ENCODE data around the gene RFFL. TPM values are rescaled to one million over a fixed set of nuclear protein-coding genes. Genes with fewer than 3 reads are reported as not detected.

The RFFL gene
- total and polyA plus RNA-seq, 8 donors: 3.6 to 24.4 (median 16.7) TPM

DNA sequence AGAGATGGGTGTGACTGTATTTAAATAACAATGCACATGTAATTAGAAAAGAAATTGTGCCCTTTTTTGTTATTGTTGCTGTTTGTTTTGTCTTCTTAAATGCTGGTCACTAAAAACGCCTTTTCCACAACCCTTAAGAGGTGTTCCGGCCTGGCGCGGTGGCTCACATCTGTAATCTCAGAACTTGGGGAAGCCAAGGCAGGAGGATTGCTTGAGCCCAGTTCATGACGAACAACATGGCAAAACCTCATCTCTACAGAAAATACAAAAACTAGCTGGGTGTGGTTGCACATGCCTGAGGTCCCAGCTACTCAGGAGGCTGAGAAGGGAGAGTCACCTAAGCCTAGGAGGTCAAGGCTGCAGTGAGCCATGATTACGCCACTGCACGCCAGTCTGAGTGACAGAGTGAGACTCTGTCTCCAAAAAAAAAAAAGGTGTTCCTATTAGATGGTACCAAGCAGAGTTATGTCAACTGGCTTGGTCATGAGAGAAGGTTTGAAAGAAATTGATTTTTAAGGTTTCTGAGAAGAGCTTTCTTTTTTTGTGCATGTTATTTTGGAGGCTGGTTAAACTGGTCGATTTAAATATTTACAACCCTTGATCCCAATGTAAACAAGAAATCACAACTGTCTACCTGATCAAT is 23.5 kb upstream of the RFFL start:
- Histone ChIP-seq H3K9me3 (no peaks in the 10 kb centered on the region), H3K36me3 (no peaks in the 10 kb centered on the region), H3K27ac (peak overlapping the region in 2 of 4 donors; percentile 93 to 94), H3K4me3 (peak overlapping the region in 1 of 4 donors; percentile 91), H3K4me1 (peaks cover 9 to 19% (median 18%) of the 10 kb centered on the region in 3 donors), H3K27me3 (no peaks in the 10 kb centered on the region)
- DNase-seq (no peak), ATAC-seq (no peak), FAIRE-seq (no peak)
- 52 to 58% methylated on average over 8 of the region's 8 CpGs for WGBS, 2 donors
- TF ChIP-seq, protein P1, sequence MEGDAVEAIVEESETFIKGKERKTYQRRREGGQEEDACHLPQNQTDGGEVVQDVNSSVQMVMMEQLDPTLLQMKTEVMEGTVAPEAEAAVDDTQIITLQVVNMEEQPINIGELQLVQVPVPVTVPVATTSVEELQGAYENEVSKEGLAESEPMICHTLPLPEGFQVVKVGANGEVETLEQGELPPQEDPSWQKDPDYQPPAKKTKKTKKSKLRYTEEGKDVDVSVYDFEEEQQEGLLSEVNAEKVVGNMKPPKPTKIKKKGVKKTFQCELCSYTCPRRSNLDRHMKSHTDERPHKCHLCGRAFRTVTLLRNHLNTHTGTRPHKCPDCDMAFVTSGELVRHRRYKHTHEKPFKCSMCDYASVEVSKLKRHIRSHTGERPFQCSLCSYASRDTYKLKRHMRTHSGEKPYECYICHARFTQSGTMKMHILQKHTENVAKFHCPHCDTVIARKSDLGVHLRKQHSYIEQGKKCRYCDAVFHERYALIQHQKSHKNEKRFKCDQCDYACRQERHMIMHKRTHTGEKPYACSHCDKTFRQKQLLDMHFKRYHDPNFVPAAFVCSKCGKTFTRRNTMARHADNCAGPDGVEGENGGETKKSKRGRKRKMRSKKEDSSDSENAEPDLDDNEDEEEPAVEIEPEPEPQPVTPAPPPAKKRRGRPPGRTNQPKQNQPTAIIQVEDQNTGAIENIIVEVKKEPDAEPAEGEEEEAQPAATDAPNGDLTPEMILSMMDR (IDR thresholded peaks at IDR 0.05): no peak
- intact Hi-C loops (cut with DNase I): no loop called here

DNA sequence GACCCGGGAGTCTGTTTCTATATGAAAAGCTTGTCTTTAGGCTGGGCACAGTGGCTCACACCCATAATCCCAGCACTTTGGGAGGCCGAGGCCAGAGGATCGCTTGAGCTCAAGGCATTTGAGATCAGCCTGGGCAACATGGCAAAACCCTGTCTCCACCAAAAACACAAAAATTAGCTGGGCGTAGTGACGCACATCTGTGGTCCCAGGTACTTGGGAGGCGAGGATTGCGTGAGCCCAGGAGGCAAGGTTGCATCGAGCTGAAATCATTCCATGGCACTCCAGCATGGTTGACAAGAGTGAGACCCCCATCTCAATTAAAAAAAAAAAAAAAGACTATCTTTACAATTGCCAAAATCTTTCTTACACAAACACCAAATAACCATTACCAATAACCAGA is 22.7 kb upstream of the RFFL start:
- H3K27me3 ChIP-seq: no peaks in the 10 kb centered on the region
- H3K27ac ChIP-seq: no peak overlapping the region
- DNase-seq: no peak
- H3K4me1 ChIP-seq: peaks cover 13 to 25% (median 24%) of the 10 kb centered on the region in 3 donors
- H3K4me3 ChIP-seq: no peak overlapping the region
- no peaks in the 10 kb centered on the region for H3K36me3 ChIP-seq
- TF ChIP-seq, protein P1 (IDR thresholded peaks at IDR 0.05): no peak
- intact Hi-C loops (cut with DNase I): no loop called here
- FAIRE-seq: no peak
- H3K9me3 ChIP-seq: no peaks in the 10 kb centered on the region
- no peak for ATAC-seq
- WGBS, 2 donors: 97% methylated on average over 8 of the region's 8 CpGs

DNA sequence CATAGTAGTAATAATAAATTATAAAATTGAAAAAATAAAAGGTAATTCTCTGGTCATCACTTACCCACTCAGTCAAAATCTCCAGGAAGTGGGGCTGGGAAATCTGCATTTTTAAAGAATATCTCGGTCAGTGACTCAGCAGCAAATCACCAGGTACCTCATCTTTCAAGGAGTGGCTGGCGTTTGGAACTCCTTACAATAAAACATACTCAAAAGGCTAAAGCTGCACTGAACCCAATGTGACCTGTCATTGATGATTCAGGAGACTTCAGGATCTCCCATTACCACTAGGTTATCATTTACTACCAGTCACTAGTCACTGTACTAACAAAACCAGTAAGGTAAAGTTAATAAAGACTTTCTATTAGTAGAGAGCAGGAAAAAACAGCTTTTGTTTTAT is 21.5 kb upstream of the RFFL start:
- ATAC-seq (no peak), DNase-seq (no peak), FAIRE-seq (no peak)
- H3K4me3 ChIP-seq: no peak overlapping the region
- H3K27me3 ChIP-seq: no peaks in the 10 kb centered on the region
- no peak overlapping the region for H3K27ac ChIP-seq
- no peaks in the 10 kb centered on the region for H3K36me3 ChIP-seq
- WGBS, 2 donors: 80 to 85% methylated on average over 2 of the region's 2 CpGs
- H3K4me1 ChIP-seq: peaks cover 13 to 25% (median 24%) of the 10 kb centered on the region in 3 donors
- intact Hi-C loops (cut with DNase I): no loop called here
- TF ChIP-seq, protein P1 (IDR thresholded peaks at IDR 0.05): no peak
- no peaks in the 10 kb centered on the region for H3K9me3 ChIP-seq

DNA sequence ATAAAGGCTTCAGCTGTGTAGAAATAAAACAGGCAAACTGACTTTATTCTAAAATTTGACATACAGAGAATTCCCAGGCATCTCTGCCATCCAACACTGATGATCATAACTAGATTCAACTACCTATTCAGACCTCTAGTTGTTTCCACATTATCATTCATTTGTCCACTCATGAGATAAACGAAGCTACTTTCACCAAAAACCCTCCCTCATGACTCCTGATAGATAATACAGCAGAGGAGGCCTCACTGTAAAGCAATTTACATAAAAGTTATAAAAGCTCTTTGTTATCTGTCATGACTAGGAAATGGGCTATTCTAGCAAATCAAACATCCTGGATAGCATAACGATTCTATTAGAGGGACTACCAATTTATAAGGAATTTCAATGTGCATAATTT is 19.6 kb upstream of the RFFL start:
- no peak overlapping the region for H3K27ac ChIP-seq
- 71 to 82% methylated on average over 2 of the region's 2 CpGs for WGBS, 2 donors
- H3K36me3 ChIP-seq: no peaks in the 10 kb centered on the region
- no peaks in the 10 kb centered on the region for H3K9me3 ChIP-seq
- no peak overlapping the region for H3K4me3 ChIP-seq
- FAIRE-seq (no peak), DNase-seq (no peak), ATAC-seq (no peak)
- no peaks in the 10 kb centered on the region for H3K27me3 ChIP-seq
- intact Hi-C loops (cut with DNase I): no loop called here
- H3K4me1 ChIP-seq: peaks cover 13 to 25% (median 24%) of the 10 kb centered on the region in 3 donors
- TF ChIP-seq, protein P1 (IDR thresholded peaks at IDR 0.05): no peak

DNA sequence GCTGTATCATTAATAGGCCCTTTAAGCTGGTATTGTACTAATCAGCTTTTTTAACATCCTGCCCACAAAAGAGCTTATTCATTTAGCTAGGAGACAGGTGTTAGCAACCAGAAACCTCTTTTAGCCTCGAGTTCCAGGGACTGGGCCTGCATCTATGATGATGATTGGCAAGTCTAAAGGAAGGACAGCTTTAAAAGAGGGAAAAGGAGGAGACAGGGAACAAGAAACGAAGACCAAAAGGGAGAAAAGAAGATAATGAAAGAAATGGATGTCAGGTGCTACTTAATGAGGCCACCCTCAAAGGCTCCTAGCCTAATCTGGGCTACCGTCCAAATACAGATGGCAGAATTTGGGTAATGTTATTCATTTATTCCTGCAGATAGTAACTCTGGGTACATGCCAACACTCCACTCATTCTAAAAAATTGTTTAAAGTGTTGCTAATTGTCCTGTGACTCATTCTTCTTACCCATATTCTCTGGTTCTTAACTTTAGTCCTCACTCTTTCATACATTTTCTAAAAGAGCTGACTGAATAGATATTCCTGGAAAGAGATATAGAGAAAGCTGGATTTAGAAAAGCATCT is 18.7 kb upstream of the RFFL start:
- no peaks in the 10 kb centered on the region for H3K27me3 ChIP-seq
- H3K9me3 ChIP-seq: no peaks in the 10 kb centered on the region
- H3K27ac ChIP-seq: peak overlapping the region in 2 of 4 donors; percentile 19 to 29
- no peak for DNase-seq
- peak in 3 of 4 donors; percentile 38 to 55 (median 39) for ATAC-seq
- intact Hi-C loops (cut with DNase I): no loop called here
- no peaks in the 10 kb centered on the region for H3K36me3 ChIP-seq
- no peak for FAIRE-seq
- TF ChIP-seq, protein P1 (IDR thresholded peaks at IDR 0.05): no peak
- WGBS, 2 donors: 23 to 24% methylated on average over 3 of the region's 3 CpGs
- H3K4me3 ChIP-seq: no peak overlapping the region
- peaks cover 12 to 23% (median 19%) of the 10 kb centered on the region in 3 donors for H3K4me1 ChIP-seq
